ENCODE measurements around the gene RBM28.

Gene RBM28

DNA sequence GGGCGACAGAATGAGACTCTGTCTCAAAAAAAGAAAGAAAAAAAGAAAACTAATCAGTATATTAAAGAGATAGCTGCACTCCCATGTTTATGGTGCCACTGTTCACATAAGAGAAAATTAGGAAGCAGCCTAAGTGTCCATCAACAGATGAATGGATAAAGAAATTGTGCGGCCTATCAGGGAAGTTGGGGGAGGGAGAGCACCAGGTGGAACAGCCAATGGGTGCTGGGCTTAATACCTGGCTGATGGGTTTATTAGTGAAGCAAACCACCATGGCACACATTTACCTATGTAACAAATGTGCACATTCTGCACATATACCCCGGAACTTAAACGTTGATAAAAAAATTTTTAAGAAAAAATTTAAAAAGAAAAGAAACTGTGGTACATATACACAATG lies 26.8 kb upstream of the RBM28 start:
- DNase-seq (ENCODE audit: low read depth) = no peak

- DNase-seq (ENCODE audit: low read depth) = no peak
These were observed 23.3 kb upstream of the RBM28 start for GRCh38 chr7:128366986-128367385.

- no peak for DNase-seq (ENCODE audit: low read depth)
These were observed 22.6 kb upstream of the RBM28 start for GRCh38 chr7:128366300-128366699.

GRCh38 chr7:128365432-128365831 lies 21.7 kb upstream of the RBM28 start:
- DNase-seq (ENCODE audit: low read depth) = no peak

DNA sequence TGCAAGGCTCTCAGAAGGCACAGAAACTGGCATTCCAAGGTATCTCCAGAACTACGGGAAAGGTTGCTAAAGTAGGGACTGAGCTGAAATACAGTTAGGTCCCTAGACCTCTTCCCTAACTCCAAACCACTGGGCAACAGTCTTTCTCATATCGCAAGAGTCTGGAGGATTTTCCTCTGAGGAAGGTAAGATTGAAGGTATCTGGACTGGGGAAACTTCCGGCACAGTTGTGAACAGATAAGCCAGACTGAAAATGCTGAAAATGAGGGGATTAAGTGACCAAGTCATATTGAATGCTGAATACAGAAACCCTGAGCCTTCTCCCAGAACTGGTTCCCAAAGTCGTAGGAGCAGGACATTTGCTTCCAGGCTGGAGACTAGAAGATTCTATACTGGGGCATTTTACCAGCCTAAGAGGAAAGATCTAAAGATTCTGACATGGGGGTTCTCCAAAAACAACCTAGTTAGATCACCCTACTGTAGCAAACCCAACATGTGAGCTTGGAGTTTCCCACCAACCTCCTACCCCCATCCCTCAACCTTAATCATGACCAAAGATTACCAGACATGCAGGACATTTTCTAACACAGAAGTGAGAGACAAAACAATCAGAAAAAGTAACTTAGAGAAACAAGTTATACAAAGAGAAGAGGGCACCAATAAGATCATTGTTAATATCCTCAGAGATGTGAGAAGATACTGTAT lies 20.6 kb upstream of the RBM28 start:
- DNase-seq (ENCODE audit: low read depth) = no peak

GRCh38 chr7:128363261-128363721 lies 19.6 kb upstream of the RBM28 start:
- no peak for DNase-seq (ENCODE audit: low read depth)

GRCh38 chr7:128362670-128363069 lies 19.0 kb upstream of the RBM28 start:
- DNase-seq (ENCODE audit: low read depth) = no peak

GRCh38 chr7:128361411-128362379 lies 18.0 kb upstream of the RBM28 start, which contains the start of gene PRRT4:
PRRT4 (minus strand) TSS chr7:128361690.
- DNase-seq (ENCODE audit: low read depth) = no peak

DNA sequence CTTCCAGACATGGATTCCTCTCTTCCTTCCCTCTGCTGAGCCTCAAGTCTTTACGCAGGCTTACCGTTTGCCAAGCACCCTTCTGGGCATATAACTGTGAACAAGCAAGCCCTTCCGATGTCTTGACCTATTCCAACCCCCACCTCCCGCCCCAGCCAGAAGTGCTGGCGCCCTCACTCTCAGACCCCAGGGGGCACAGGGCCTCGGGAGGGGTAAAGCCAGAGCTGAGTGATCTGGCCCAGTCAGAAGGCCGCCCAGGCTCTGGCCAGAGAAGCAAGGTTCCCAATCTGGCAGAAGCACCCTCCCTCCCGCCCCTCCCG lies 16.6 kb upstream of the RBM28 start:
- DNase-seq (ENCODE audit: low read depth) = no peak

- no peak for DNase-seq (ENCODE audit: low read depth)
These were observed 16.2 kb upstream of the RBM28 start for GRCh38 chr7:128359939-128360338.

GRCh38 chr7:128359336-128359735 lies 15.6 kb upstream of the RBM28 start:
- DNase-seq (ENCODE audit: low read depth) = no peak

GRCh38 chr7:128358233-128358632 lies 14.5 kb upstream of the RBM28 start:
- DNase-seq (ENCODE audit: low read depth) = no peak

- no peak for DNase-seq (ENCODE audit: low read depth)
These were observed 13.5 kb upstream of the RBM28 start for GRCh38 chr7:128357217-128357613.

- DNase-seq (ENCODE audit: low read depth) = no peak
These were observed 13.0 kb upstream of the RBM28 start for GRCh38 chr7:128356546-128357216.

DNA sequence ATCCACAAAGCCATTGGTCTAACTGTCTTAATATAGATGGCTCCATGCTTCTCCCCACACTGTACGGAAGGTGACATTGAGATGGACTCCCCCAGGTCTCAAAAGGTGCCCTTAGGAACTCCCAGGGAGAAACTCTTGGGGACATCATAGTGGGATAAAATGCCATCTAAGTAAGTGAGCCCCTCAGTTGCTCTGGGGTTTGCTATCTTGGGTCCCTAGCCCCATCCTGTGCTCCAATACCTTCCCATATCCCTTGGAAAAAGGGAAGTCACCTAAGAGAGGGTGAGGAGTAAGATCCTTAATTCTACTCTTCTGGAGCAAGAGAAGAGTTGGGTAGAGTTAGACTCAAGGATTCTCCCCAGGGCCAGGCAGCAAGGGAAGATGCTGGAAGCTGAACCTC lies 9.9 kb upstream of the RBM28 start:
- DNase-seq (ENCODE audit: low read depth) = no peak

GRCh38 chr7:128353189-128353588 lies 9.5 kb upstream of the RBM28 start:
- DNase-seq (ENCODE audit: low read depth) = no peak

DNA sequence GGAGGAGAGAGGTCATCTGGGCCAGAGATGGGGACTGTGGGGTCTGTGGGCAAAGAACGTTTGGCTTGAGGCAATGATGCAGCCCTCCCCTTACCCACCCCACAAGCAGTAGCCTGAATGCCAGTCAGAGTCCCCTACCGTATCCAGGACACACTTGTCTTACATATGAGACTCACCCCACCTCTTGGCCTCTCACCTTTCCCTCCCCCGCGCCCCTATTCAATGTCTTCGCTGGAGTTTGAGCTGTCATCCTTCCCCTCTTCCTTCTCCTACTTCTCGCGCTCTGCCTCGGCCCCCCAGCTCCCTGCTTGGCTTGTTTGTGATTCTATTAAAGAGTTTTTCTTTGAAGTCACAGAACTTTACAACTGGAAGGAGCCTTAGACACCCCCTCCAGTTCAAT lies 8.9 kb upstream of the RBM28 start:
- no peak for DNase-seq (ENCODE audit: low read depth)

DNA sequence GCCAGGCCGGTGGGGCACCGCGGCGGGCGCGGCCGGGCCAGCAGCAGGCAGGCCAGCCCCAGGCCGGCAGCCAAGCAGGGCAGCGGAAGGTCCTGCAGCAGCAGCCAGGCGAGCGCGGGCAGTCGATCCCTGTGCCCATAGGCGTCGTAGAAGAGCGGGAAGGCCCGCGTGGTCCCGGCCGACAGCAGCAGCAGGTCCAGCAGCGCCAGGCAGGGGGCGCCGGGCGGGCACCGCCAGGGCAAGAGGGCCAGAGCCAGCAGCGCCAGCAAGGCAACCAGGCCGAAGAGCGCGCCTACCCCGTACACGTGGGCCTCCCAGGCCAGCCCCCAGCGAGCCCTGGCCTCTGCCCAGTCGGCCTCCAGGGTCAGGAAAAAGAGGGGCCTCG lies 8.4 kb upstream of the RBM28 start:
- DNase-seq (ENCODE audit: low read depth) = no peak

DNA sequence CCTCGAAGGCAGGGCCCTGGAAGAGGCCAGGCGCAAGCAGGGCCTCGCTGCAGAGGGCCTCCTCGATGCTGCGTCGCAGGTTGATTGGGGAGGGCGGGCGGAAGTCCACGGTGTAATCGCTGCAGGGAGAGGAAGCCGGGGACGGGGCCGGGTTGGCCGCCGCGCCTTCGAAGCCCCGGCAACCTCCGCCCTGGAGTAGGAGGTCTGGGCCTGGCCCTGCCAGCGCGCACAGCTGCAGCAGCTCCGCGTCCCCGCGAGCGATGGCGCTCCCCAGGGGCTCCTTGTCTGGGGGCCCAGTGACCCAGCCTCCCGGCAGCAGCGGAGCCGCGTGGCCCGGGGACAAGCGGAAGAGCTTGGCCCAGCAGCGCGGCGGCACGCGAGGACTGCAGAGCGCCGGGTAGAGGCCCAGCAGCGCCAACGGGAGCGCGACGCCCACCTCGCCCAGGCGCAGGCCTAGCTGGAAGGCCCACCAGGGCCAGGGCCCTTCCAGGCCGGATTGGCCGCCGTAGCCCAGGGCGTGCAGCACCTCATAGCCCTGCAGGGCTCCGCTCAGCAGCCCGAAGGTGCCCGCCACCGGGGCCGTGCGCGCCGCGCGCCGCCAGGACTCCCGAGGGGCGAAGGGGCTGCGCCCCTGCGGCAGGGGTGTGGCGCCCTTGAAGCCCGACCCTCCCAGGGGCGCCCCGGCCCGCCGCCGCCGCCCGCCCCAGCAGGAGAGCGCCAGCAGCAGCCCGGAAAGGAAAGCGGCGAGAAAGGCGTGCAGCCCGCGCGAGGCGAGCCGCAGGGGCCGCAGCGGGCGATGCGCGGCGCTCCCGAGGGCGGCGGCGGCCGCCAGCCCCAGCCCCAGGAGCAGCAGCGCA lies 7.8 kb upstream of the RBM28 start:
- DNase-seq (ENCODE audit: low read depth) = no peak

- no peak for DNase-seq (ENCODE audit: low read depth)
These were observed 7.1 kb upstream of the RBM28 start for GRCh38 chr7:128350708-128351295.

- DNase-seq (ENCODE audit: low read depth) = no peak
These were observed 5.7 kb upstream of the RBM28 start for GRCh38 chr7:128349466-128349825.

Measured in HS-5 (cell line).